Mesenchymal stem cell (in vitro differentiated cells and primary cell): Measurements from ENCODE around the gene POU6F2.
A peak's percentile ranks its signal among the peaks of the same experiment; 100 is the strongest.

ENCODE experiments used
- DNase-seq: peaks from one replicate; pipeline ENCODE4 v3.0.0-alpha.2; 2013
- H2AFZ ChIP-seq: one replicate; pipeline ENCODE4 v1.6.1; 2013; ENCODE audit warnings: low read depth, mild to moderate bottlenecking, control low read depth, inconsistent platforms, low read length, moderate library complexity
- H2AK5ac ChIP-seq: 2 replicates; pipeline ENCODE4 v1.6.1; 2013; ENCODE audit warnings: low read length, moderate library complexity, mild to moderate bottlenecking, inconsistent platforms; ENCODE audit not compliant: severe bottlenecking
- H2BK120ac ChIP-seq: one replicate; pipeline ENCODE4 v1.6.1; 2013; ENCODE audit warnings: low read depth, mild to moderate bottlenecking, inconsistent platforms, low read length, moderate library complexity
- H2BK12ac ChIP-seq, 2 experiments: one replicate each; pipeline ENCODE4 v1.6.1; 2013; ENCODE audit warnings: inconsistent platforms in 2 of 2, low read length in 2 of 2, mild to moderate bottlenecking in 2 of 2, moderate library complexity in 2 of 2, control low read depth in 1 of 2
- H2BK15ac ChIP-seq: one replicate; pipeline ENCODE4 v1.6.1; 2013; ENCODE audit warnings: mild to moderate bottlenecking, low read depth, inconsistent platforms; ENCODE audit not compliant: poor library complexity, severe bottlenecking
- H2BK5ac ChIP-seq: 2 replicates; pipeline ENCODE4 v1.6.1; 2013; ENCODE audit warnings: low read depth, mild to moderate bottlenecking, low read length, control low read depth, inconsistent platforms; ENCODE audit not compliant: poor library complexity, severe bottlenecking
- H3K14ac ChIP-seq, 2 experiments: one replicate each; pipeline ENCODE4 v1.6.1; 2013; ENCODE audit warnings: inconsistent platforms in 2 of 2, low read length in 2 of 2, control low read depth in 1 of 2, mild to moderate bottlenecking in 1 of 2, moderate library complexity in 1 of 2
- H3K18ac ChIP-seq, 2 experiments: one replicate each; pipeline ENCODE4 v1.6.1; 2013; ENCODE audit warnings: inconsistent platforms in 2 of 2, low read length in 2 of 2, control low read depth in 1 of 2, low read depth in 1 of 2, mild to moderate bottlenecking in 1 of 2
- H3K23ac ChIP-seq, 2 experiments: one replicate each; pipeline ENCODE4 v1.6.1; 2013; ENCODE audit warnings: inconsistent platforms in 2 of 2, low read length in 2 of 2, mild to moderate bottlenecking in 2 of 2, moderate library complexity in 2 of 2, control low read depth in 1 of 2
- H3K27ac ChIP-seq: 2 replicates; pipeline ENCODE4 v1.5.1; 2013; ENCODE audit warnings: mild to moderate bottlenecking, moderate library complexity, low read length, control low read depth, inconsistent platforms; ENCODE audit not compliant: poor library complexity, severe bottlenecking
- H3K27me3 ChIP-seq, 2 experiments: 2 replicates each; pipeline versions ENCODE4 v1.6.1 to v1.7.0; 2013; ENCODE audit warnings: low read length in 2 of 2, mild to moderate bottlenecking in 2 of 2, moderate library complexity in 2 of 2, control low read depth in 1 of 2, inconsistent platforms in 1 of 2; ENCODE audit not compliant: control insufficient read depth in 1 of 2, insufficient read depth in 1 of 2
- H3K36me3 ChIP-seq, 2 experiments: 2 replicates each; pipeline versions ENCODE4 v1.6.1 to v1.7.0; 2013; ENCODE audit warnings: low read length in 2 of 2, control low read depth in 1 of 2, inconsistent platforms in 1 of 2, low read depth in 1 of 2, mild to moderate bottlenecking in 1 of 2; ENCODE audit not compliant: insufficient read depth in 2 of 2, control insufficient read depth in 1 of 2
- H3K4ac ChIP-seq, 2 experiments: one replicate each; pipeline ENCODE4 v1.6.1; 2013; ENCODE audit warnings: inconsistent platforms in 2 of 2, low read length in 2 of 2, mild to moderate bottlenecking in 2 of 2, moderate library complexity in 2 of 2, control low read depth in 1 of 2, low read depth in 1 of 2
- H3K4me1 ChIP-seq: 2 replicates; pipeline ENCODE4 v1.6.1; 2013; ENCODE audit warnings: low read depth, low read length, control low read depth; ENCODE audit not compliant: control insufficient read depth, insufficient read depth
- H3K4me2 ChIP-seq: 2 replicates; pipeline ENCODE4 v1.6.1; 2013; ENCODE audit warnings: low read length, mild to moderate bottlenecking, inconsistent platforms; ENCODE audit not compliant: poor library complexity, severe bottlenecking
- H3K4me3 ChIP-seq, 2 experiments: 2 replicates each; pipeline versions ENCODE4 v1.5.1 to v1.7.0; 2013; ENCODE audit warnings: low read length in 2 of 2, mild to moderate bottlenecking in 2 of 2, control low read depth in 1 of 2, low read depth in 1 of 2; ENCODE audit not compliant: insufficient read depth in 1 of 2
- H3K79me1 ChIP-seq: replicated peaks from 2 replicates; pipeline ENCODE4 v1.6.1; 2013; ENCODE audit warnings: mild to moderate bottlenecking, control low read depth, low read length, inconsistent platforms; ENCODE audit not compliant: poor library complexity, severe bottlenecking
- H3K9ac ChIP-seq: 2 replicates; pipeline ENCODE4 v1.7.0; 2013; ENCODE audit warnings: mild to moderate bottlenecking, low read length, moderate library complexity
- H3K9me3 ChIP-seq: 2 replicates; pipeline ENCODE4 v1.7.0; 2013; ENCODE audit warnings: mild to moderate bottlenecking, low read length; ENCODE audit not compliant: control insufficient read depth
- H4K8ac ChIP-seq: one replicate; pipeline ENCODE4 v1.6.1; 2013; ENCODE audit warnings: inconsistent platforms, mild to moderate bottlenecking, low read length, moderate library complexity
- H4K91ac ChIP-seq: one replicate; pipeline ENCODE4 v1.6.1; 2013; ENCODE audit warnings: mild to moderate bottlenecking, low read length, inconsistent platforms
- WGBS: methylation state at CpG from one replicate; pipeline ENCODE4 v1.1.7; 2013; ENCODE audit warnings: mixed read lengths; 5-methylcytosine and 5-hydroxymethylcytosine counted together

Gene POU6F2

DNA sequence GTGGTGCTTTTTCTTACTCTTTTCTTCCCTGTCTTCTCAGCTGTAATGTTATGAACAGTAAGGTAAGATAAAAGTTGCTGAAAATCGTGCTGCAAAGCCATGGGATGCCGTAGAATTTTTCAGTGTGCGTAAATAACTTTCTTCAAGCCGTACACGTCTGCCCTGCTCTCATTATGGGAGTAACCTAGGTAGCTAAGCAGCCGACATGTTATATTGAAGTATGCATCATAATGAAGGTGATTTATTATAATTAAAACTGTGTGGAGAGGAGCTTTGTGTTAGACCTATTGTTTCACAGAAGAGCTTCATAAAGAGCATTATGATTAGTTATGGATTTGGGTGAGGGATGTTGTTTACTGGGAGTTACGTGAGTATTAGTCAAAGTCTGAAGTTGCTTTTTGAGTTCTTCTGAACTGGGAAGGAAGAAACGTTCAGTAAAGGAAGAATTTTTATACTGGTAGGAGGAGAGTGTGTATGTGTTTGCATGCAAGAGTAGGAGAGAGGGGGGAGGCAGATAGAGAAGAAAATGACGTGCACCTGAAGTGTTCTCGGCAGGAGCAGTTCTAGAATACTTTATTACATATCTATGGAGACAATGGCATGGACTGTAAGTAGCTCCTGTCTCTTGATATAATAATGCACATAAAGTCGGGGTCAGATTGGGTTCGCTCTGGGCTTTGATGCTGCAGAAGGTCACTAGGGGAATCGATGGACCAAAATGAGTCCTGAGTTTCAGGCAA lies 56.3 kb downstream of the POU6F2 start:
- 80% methylated on average over 12 of the region's 13 CpGs for WGBS
- H3K4me3 ChIP-seq, result no peak overlapping the region
- H2BK15ac ChIP-seq, result no peak overlapping the region
- H3K27me3 ChIP-seq, result peaks cover 0 to 4% of the 10 kb centered on the region in 2 experiments
- no peak overlapping the region for H3K18ac ChIP-seq
- H2BK12ac ChIP-seq, result no peak overlapping the region
- no peak overlapping the region for H3K4me2 ChIP-seq
- no peak overlapping the region for H4K8ac ChIP-seq
- H2AFZ ChIP-seq, result no peak overlapping the region
- H3K27ac ChIP-seq, result no peak overlapping the region
- H3K9ac ChIP-seq, result no peak overlapping the region
- no peak overlapping the region for H3K4ac ChIP-seq
- no peak overlapping the region for H3K14ac ChIP-seq
- DNase-seq, result no peak
- H2AK5ac ChIP-seq, result no peak overlapping the region
- H3K23ac ChIP-seq, result no peak overlapping the region
- H3K79me1 ChIP-seq, result no peaks in the 10 kb centered on the region
- no peaks in the 10 kb centered on the region for H3K9me3 ChIP-seq
- H2BK120ac ChIP-seq, result no peak overlapping the region
- H2BK5ac ChIP-seq, result no peak overlapping the region
- H3K4me1 ChIP-seq, result no peaks in the 10 kb centered on the region
- no peak overlapping the region for H4K91ac ChIP-seq
- no peaks in the 10 kb centered on the region for H3K36me3 ChIP-seq

DNA sequence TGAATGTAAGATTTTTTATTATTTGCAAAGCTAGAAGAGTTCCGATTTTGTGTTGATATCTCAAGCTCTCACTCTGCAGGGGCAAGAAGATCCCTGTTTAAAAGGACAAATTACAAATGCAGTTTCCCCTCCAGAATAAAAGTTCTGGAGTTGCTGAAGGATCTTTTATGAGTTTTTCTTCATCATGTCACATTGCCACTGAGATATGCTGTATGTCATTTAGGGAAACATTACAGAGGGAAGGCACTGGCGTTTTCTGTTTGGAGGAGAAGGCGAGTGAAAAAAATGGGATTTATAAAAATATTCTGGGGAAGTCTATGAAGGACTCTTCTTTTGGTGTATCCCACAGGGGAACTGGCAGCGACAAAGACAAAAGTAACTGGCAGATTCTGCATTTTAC lies 57.4 kb downstream of the POU6F2 start:
- no peak overlapping the region for H2BK12ac ChIP-seq
- no peak overlapping the region for H3K27ac ChIP-seq
- H3K4me1 ChIP-seq, result no peaks in the 10 kb centered on the region
- H4K8ac ChIP-seq, result no peak overlapping the region
- H3K36me3 ChIP-seq, result no peaks in the 10 kb centered on the region
- H2AK5ac ChIP-seq, result no peak overlapping the region
- H2BK120ac ChIP-seq, result no peak overlapping the region
- WGBS, result 52% methylated on average over 4 of the region's 4 CpGs
- peak overlapping the region; percentile 8 for H2BK5ac ChIP-seq
- peaks cover 0 to 4% of the 10 kb centered on the region in 2 experiments for H3K27me3 ChIP-seq
- H3K79me1 ChIP-seq, result no peaks in the 10 kb centered on the region
- H3K4me2 ChIP-seq, result no peak overlapping the region
- no peak overlapping the region for H3K4me3 ChIP-seq
- DNase-seq, result no peak
- no peak overlapping the region for H3K18ac ChIP-seq
- H2AFZ ChIP-seq, result no peak overlapping the region
- no peak overlapping the region for H2BK15ac ChIP-seq
- no peak overlapping the region for H3K14ac ChIP-seq
- no peak overlapping the region for H3K23ac ChIP-seq
- no peak overlapping the region for H3K9ac ChIP-seq
- H3K9me3 ChIP-seq, result no peaks in the 10 kb centered on the region
- no peak overlapping the region for H3K4ac ChIP-seq
- no peak overlapping the region for H4K91ac ChIP-seq

DNA sequence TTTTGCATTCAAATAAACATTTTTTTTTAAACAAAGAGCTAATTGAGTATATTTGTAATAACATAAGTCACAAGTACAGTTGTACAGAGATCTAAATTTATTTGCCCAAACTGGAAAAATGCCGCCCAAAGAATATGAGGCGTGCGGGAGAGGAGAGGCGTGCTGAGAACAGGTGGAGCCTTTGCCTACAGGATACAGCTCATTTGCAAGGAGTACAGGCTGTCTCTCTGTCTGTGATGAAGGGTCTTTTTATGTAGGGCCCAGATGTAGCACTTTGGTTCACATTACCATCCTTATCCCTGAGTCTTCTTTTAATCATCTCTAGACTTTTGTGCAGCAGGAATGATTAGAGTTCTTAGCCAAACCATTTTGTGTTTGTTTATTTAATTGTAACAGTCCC lies 58.2 kb downstream of the POU6F2 start:
- Histone ChIP-seq H3K79me1 (no peaks in the 10 kb centered on the region), H2BK5ac (no peak overlapping the region), H3K18ac (no peak overlapping the region), H2BK120ac (no peak overlapping the region), H2BK15ac (no peak overlapping the region), H3K23ac (no peak overlapping the region), H3K4me3 (no peak overlapping the region), H2BK12ac (no peak overlapping the region), H2AK5ac (no peak overlapping the region), H3K4me2 (no peak overlapping the region), H4K91ac (no peak overlapping the region), H3K27ac (no peak overlapping the region), H3K4ac (no peak overlapping the region), H3K36me3 (no peaks in the 10 kb centered on the region), H3K4me1 (no peaks in the 10 kb centered on the region), H3K27me3 (peaks cover 0 to 4% of the 10 kb centered on the region in 2 experiments), H3K14ac (no peak overlapping the region), H3K9ac (no peak overlapping the region), H4K8ac (no peak overlapping the region), H3K9me3 (no peaks in the 10 kb centered on the region), H2AFZ (no peak overlapping the region)
- no peak for DNase-seq
- WGBS, result 85% methylated on average over 4 of the region's 4 CpGs

DNA sequence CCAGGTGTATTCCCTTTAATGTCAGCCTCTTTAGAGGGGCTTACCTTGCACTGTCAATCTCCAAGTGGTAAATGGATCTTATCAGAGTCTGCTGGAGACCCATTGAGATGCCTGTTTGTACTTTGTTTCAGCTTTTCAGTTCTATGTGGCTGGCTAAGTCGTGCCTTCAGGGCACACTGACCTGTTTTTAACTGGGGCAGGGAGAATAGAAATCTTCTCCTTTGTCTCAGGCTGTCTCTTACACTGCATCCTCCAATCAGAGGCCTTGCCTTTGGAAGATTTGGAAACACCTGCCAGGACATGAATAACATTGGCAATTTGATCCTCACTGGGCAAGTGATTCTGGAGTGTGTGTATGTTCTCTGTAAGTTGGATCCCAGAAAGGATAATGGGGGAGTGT lies 65.0 kb downstream of the POU6F2 start:
- H4K91ac ChIP-seq, result no peak overlapping the region
- H2BK12ac ChIP-seq, result no peak overlapping the region
- no peak overlapping the region for H2BK15ac ChIP-seq
- H3K4me3 ChIP-seq, result no peak overlapping the region
- no peak overlapping the region for H4K8ac ChIP-seq
- 50% methylated on average over 1 of the region's 1 CpG for WGBS
- H3K9me3 ChIP-seq, result no peaks in the 10 kb centered on the region
- H3K23ac ChIP-seq, result no peak overlapping the region
- H2BK120ac ChIP-seq, result no peak overlapping the region
- H3K4me2 ChIP-seq, result no peak overlapping the region
- H2AK5ac ChIP-seq, result no peak overlapping the region
- no peaks in the 10 kb centered on the region for H3K79me1 ChIP-seq
- H3K4me1 ChIP-seq, result no peaks in the 10 kb centered on the region
- no peak overlapping the region for H3K9ac ChIP-seq
- H3K14ac ChIP-seq, result no peak overlapping the region
- no peak overlapping the region for H3K18ac ChIP-seq
- H3K27me3 ChIP-seq, result no peaks in the 10 kb centered on the region
- no peak overlapping the region for H2BK5ac ChIP-seq
- no peak overlapping the region for H2AFZ ChIP-seq
- no peak for DNase-seq
- no peak overlapping the region for H3K27ac ChIP-seq
- H3K36me3 ChIP-seq, result no peaks in the 10 kb centered on the region
- H3K4ac ChIP-seq, result no peak overlapping the region
